ENCODE data around the gene TSTD1. TPM values are rescaled to one million over a fixed set of nuclear protein-coding genes. Genes with fewer than 3 reads are reported as not detected.

The TSTD1 gene
- total and polyA plus RNA-seq, 2 of the 8 experiments (the other 6 are each of a cell fraction or from before 2014, with no cell fraction given) = 60.9 to 314 TPM

DNA sequence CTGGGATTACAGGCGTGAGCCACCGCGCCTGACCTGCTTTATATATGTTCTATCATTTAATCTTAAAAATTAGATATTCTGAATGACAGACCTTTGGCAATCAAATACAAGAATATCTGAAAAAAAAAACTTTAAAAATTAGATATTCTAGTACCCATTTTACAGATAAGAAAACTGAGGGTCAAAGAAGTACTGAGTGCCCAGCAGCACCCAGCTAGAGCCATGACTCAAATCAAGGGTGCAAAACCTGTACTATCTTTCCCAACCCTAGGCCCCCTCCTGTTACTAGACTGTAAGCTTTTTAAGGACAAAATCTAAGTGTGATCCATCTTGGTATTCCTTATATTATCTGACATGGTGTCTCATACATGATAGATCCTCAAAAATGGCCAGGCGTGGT lies 22.7 kb upstream of the TSTD1 start:
- no peaks in the 10 kb centered on the region for H3K9me3 ChIP-seq (ENCODE audit: insufficient read depth in 2 of 2, low read depth in 1 of 2, low read length in 1 of 2)
- ChIA-PET POLR2A (ENCODE audit: partially characterized antibody) (interaction anchor here (1.2 to 4.6 kb wide), 2 partner anchors 12 to 15 kb away, joined by 3 to 28 read pairs; partner anchors contain the start of gene USF1), CTCF (ENCODE audit: partially characterized antibody) (interaction anchor here (1.0 to 3.9 kb wide), 3 partner anchors 10 to 131 kb away, joined by 3 to 29 read pairs (median 4); partner anchors contain the start of genes ARHGAP30 and KLHDC9)
- H3K4me2 ChIP-seq (ENCODE audit: insufficient read depth in 1 of 2, low read depth in 2 of 2, low read length in 2 of 2) = no peak overlapping the region
- H3K4ac ChIP-seq (replicated peaks; ENCODE audit: insufficient read length, low read depth, low read length) = no peak overlapping the region
- no peak overlapping the region for H2AK5ac ChIP-seq (ENCODE audit: low read depth, low read length)
- H3K9ac ChIP-seq (replicated peaks in 1 of 4; ENCODE audit: extremely low read depth in 1 of 4, low read depth in 3 of 4, low read length in 3 of 4) = no peak overlapping the region
- H3K36me3 ChIP-seq (ENCODE audit: control insufficient read depth in 2 of 4, insufficient read depth in 4 of 4, low read length in 3 of 4) = no peaks in the 10 kb centered on the region
- no peak overlapping the region for H4K8ac ChIP-seq (ENCODE audit: extremely low read depth, insufficient read depth, low read length)
- H3K4me3 ChIP-seq (ENCODE audit: extremely low read depth in 1 of 4, insufficient read depth in 2 of 4, low read depth in 3 of 4, low read length in 4 of 4) = no peak overlapping the region
- H4K5ac ChIP-seq (ENCODE audit: insufficient read length, low read depth, low read length) = no peak overlapping the region
- H3K23ac ChIP-seq (ENCODE audit: insufficient read length) = no peak overlapping the region
- FAIRE-seq = no peak
- no peaks in the 10 kb centered on the region for H3K23me2 ChIP-seq (ENCODE audit: low read depth, low read length)
- no peak overlapping the region for H2BK20ac ChIP-seq (ENCODE audit: low read length)
- DNase-seq (ENCODE audit: low read depth in 1 of 2, low spot score in 2 of 2) = no peak
- H3K18ac ChIP-seq (ENCODE audit: extremely low read depth, low read length) = no peak overlapping the region
- H3K79me1 ChIP-seq (ENCODE audit: low read depth, low read length) = no peaks in the 10 kb centered on the region
- no peaks in the 10 kb centered on the region for H3K4me1 ChIP-seq (replicated peaks in 1 of 4; ENCODE audit: control insufficient read depth in 3 of 4, insufficient read depth in 4 of 4, low read length in 3 of 4)
- H2BK12ac ChIP-seq (ENCODE audit: low read depth, low read length) = no peak overlapping the region
- no peaks in the 10 kb centered on the region for H3K79me2 ChIP-seq (ENCODE audit: control insufficient read depth in 1 of 2, insufficient read depth in 2 of 2, low read length in 2 of 2)
- no peak overlapping the region for H3K56ac ChIP-seq (replicated peaks; ENCODE audit: insufficient read length, low read depth, low read length)
- no peaks in the 10 kb centered on the region for H3K27me3 ChIP-seq (replicated peaks in 1 of 4; ENCODE audit: control insufficient read depth in 3 of 4, extremely low read depth in 1 of 4, insufficient read depth in 3 of 4, low read length in 3 of 4)
- H3K27ac ChIP-seq (ENCODE audit: low read depth, low read length) = no peak overlapping the region
- no peak overlapping the region for H2BK120ac ChIP-seq (replicated peaks; ENCODE audit: low read depth, low read length)
- 92% methylated on average over 4 of the region's 4 CpGs; no CpG with 5 or more reads in 1 of the 2 experiments for WGBS, 2 experiments (ENCODE audit: extremely low coverage in 1 of 2, insufficient coverage in 1 of 2, insufficient read length in 1 of 2, insufficient replicate concordance in 2 of 2, low coverage in 1 of 2, low lambda C conversion rate in 2 of 2, missing lambda C conversion rate in 1 of 2)
- H2BK15ac ChIP-seq (ENCODE audit: low read length) = no peak overlapping the region
- H4K91ac ChIP-seq (replicated peaks; ENCODE audit: insufficient read length, low read length) = no peak overlapping the region
- H3K14ac ChIP-seq (ENCODE audit: insufficient read length) = no peak overlapping the region
- no peak overlapping the region for H2AFZ ChIP-seq (ENCODE audit: low read length)
- H4K20me1 ChIP-seq (replicated peaks in 1 of 2; ENCODE audit: control insufficient read depth in 1 of 2, insufficient read depth in 2 of 2, low read length in 2 of 2) = no peaks in the 10 kb centered on the region
- no peak overlapping the region for H2BK5ac ChIP-seq (ENCODE audit: low read depth, low read length)
- TF ChIP-seq RFX5 (IDR thresholded peaks at IDR 0.05; ENCODE audit: borderline replicate concordance, low read depth, low read length) (no peak), TBP (IDR thresholded peaks at IDR 0.05; ENCODE audit: low read depth, low read length) (no peak), BACH1 (IDR thresholded peaks at IDR 0.05; ENCODE audit: low read length) (no peak), BCL11A (IDR thresholded peaks at IDR 0.05; ENCODE audit: low read depth in 2 of 2, low read length in 2 of 2) (no peak), TAF7 (optimal IDR thresholded peaks at IDR 0.05; ENCODE audit: borderline replicate concordance, low read depth, low read length) (no peak), SRF (IDR thresholded peaks at IDR 0.05; ENCODE audit: low read depth, low read length) (no peak), EZH2 (IDR thresholded peaks at IDR 0.05; ENCODE audit: low read depth, low read length, severe bottlenecking) (no peak), SAP30 (IDR thresholded peaks at IDR 0.05; ENCODE audit: insufficient read depth, insufficient replicate concordance, low read length) (no peak), ZNF274 (IDR thresholded peaks at IDR 0.05; ENCODE audit: borderline replicate concordance, extremely low read depth, low read length) (no peak), TAF1 (IDR thresholded peaks at IDR 0.05; ENCODE audit: low read depth, low read length) (no peak), SIX5 (IDR thresholded peaks at IDR 0.05; ENCODE audit: low read depth, low read length) (no peak), SP2 (IDR thresholded peaks at IDR 0.05; ENCODE audit: low read length) (no peak), JUN (IDR thresholded peaks at IDR 0.05; ENCODE audit: low read depth, low read length) (no peak), PHF8 (conservative IDR thresholded peaks at IDR 0.05; ENCODE audit: low read depth, low read length) (no peak)
- TF ChIP-seq, protein P1, sequence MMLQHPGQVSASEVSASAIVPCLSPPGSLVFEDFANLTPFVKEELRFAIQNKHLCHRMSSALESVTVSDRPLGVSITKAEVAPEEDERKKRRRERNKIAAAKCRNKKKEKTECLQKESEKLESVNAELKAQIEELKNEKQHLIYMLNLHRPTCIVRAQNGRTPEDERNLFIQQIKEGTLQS (IDR thresholded peaks at IDR 0.05; ENCODE audit: insufficient read depth, low read depth, low read length) = no peak

All from H1 (cell line).